HG03103 (cell line): Measurements from ENCODE around the gene MTERF4.

ENCODE experiments used
- ATAC-seq: cut with Tn5 transposase; IDR thresholded peaks from one replicate; pipeline ENCODE4 v1.9.1; 2021; ENCODE audit warnings: low read depth; ENCODE audit not compliant: unreplicated experiment

The MTERF4 gene

GRCh38 chr2:241091201-241091600 lies 10.9 kb downstream of the MTERF4 start:
- no peak for ATAC-seq

GRCh38 chr2:241088791-241089732 lies 13.0 kb downstream of the MTERF4 start:
- no peak for ATAC-seq

GRCh38 chr2:241088376-241088775 lies 13.7 kb downstream of the MTERF4 start:
- ATAC-seq, result no peak

- no peak for ATAC-seq
Observed at GRCh38 chr2:241087420-241088268, 14.4 kb downstream of the MTERF4 start.

- ATAC-seq, result no peak
Observed at GRCh38 chr2:241084856-241085444, 17.1 kb downstream of the MTERF4 start.

GRCh38 chr2:241083091-241083415 lies 19.0 kb downstream of the MTERF4 start:
- ATAC-seq, result no peak

- ATAC-seq, result no peak
Observed at GRCh38 chr2:241082341-241083090, 19.6 kb downstream of the MTERF4 start.

GRCh38 chr2:241081643-241082340 lies 20.3 kb downstream of the MTERF4 start:
- no peak for ATAC-seq

GRCh38 chr2:241081190-241081642 lies 20.9 kb downstream of the MTERF4 start:
- ATAC-seq, result no peak

GRCh38 chr2:241080405-241081189 lies 21.5 kb downstream of the MTERF4 start:
- no peak for ATAC-seq

GRCh38 chr2:241074901-241075540 lies 27.1 kb downstream of the MTERF4 start:
- ATAC-seq, result no peak

GRCh38 chr2:241074065-241074818 lies 27.8 kb downstream of the MTERF4 start:
- no peak for ATAC-seq

- ATAC-seq, result no peak
Observed at GRCh38 chr2:241073166-241074064, 28.7 kb downstream of the MTERF4 start.

- ATAC-seq, result no peak
Observed at GRCh38 chr2:241072553-241073165, 29.4 kb downstream of the MTERF4 start.

- ATAC-seq, result no peak
Observed at GRCh38 chr2:241072151-241072550, 29.9 kb downstream of the MTERF4 start.

GRCh38 chr2:241071677-241072111 lies 30.4 kb downstream of the MTERF4 start:
- no peak for ATAC-seq
